Stimulated activated CD4-positive, alpha-beta T cell treated with anti-CD3 and anti-CD28 coated beads, Interleukin-4, amount 100 ng/mL, for 24 hours (primary cell): ENCODE measurements around the gene RNU4-1.
"Not testable (repeated sequence)": the region's sequence is repeated elsewhere in the genome, so short reads cannot be mapped to it uniquely, and the experiment has no call there.

ENCODE experiments used
- DNase-seq: peaks from one replicate; pipeline ENCODE4 v3.0.0-alpha.2; 2020

The RNU4-1 gene

DNA sequence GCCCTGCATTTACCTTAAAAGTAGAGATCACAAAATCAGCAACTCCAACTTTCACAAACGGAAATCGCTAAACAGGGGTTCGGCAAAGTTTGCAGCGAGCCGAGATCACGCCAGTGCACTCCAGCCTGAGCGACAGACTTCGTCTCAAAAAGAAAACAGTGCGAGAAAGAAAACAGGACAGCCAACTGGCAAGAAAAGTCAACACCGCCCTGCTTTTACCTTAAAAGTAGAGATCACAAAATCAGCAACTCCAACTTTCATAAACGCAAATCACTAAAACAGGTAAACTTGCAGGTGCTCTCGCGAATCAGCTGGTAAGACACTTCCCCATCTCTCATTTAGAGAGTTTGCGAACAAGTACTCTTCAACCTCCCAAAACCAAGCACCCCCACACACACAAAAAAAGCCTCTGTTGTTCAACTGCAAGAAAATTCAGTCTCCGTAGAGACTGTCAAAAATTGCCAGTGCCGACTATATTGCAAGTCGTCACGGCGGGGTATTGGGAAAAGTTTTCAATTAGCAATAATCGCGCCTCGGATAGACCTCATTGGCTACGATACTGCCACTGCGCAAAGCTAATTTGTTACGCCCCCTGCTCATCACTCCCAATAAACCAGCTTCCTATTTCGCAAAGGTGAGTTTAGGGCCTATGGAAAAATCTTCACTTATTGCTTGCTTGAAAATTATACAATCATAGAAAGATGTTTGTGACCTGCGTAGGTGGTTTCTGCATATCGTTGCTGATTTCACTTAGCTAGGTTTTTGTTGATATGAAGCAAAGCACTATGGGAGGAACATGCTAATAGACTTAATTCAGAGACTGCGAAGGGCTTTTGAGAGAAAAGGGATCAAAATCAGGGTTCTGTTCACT is at the start of gene RNU4-1:
RNU4-1 (minus strand) TSS at position 577 of the 871 bp plus-strand sequence.
- peak; percentile 85 for DNase-seq

DNA sequence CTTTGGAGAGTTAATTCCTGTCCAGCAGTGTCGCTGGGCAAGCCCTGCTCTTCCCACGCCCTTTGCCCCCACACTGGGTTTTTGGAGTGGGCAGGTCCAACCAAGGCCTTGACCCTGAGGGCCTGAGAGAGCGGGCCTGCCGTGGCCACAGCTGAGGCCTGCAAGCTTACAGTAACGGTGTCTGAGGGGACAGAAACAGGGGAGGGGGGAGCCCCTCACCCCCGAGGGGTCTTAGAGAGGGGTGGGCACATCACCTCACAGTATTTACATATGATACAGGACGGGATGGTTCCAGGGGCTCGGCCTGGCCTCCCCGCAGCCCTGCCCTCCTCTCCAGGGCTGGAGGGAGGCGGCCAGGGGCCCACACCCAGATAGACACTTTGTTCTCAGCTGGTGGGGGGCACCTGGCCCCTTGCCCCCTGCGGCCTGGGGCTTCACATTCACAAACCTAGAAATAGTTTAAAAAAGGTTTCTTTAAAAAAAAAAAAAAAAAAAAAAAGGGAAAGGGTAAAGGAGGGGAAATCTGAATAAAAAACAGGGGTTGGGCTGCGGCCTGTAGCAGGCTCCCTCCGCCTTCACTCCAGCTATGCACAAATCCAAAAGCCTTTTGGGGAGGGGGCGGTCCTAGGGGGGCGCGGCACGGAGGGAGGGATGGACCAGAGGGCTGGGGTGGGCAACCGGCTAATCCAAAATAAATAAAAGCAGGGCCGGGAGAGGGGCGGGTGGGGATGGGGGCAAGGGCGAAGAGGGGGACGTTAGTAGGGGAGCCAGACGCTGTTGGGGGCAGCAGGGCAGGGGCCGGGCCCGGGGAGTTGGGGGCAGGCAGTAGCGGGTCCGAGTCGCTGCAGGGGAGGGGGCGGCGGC is 49.4 kb upstream of the RNU4-1 start:
- no peak for DNase-seq

DNA sequence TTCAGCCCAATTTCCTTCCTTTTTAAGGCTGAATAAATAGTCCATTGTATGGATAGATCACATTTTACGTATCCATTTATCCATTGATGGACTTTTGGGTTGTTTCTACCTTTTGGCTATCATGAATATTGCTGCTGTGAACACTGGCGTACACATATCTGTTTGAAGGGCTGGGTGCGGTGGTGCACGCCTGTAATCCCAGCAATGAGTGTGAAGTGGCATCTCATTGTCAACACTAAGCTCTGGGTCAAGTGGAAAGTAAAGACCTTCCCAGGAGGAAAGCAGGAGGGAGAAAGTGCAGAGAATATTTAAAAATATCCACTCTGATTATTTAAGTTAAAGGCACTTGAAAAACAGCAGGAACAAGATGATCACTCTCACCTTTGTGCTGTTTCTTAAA is 46.2 kb upstream of the RNU4-1 start:
- DNase-seq: no peak

DNA sequence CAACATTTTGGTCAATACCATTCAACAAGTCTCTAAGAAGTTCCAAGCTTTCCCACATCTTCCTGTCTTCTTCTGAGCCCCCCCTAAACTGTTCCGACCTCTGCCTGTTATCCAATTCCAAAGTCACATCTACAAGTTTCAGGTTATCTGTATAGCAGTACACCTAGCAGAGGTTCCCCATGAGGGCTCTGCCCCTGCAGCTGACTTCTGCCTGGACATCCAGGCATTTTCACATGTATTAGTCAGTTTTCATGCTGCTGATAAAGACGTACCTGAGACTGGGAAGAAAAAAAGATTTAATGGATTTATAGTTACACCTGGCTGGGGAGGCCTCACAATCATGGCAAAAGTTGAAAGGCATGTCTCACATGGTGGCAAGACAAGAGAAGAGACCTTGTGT is 44.7 kb upstream of the RNU4-1 start:
- DNase-seq: no peak

DNA sequence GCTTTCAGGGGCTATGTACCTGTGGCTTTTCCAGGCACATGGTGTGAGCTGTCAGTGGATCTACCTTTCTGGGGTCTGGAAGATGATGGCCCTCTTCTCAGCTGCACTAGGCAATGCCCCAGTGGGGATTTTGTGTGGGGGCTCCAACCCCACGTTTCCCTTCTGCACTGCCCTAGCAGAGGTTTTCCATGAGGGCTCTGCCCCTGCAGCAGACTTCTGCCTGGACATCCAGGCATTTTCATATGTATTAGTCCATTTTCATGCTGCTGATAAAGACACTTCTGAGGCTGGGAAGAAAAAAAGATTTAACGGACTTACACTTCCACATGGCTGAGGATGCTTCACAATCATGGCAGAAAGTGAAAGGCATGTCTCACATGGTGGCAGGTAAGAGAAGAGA is 43.4 kb upstream of the RNU4-1 start:
- DNase-seq: not testable (repeated sequence)

DNA sequence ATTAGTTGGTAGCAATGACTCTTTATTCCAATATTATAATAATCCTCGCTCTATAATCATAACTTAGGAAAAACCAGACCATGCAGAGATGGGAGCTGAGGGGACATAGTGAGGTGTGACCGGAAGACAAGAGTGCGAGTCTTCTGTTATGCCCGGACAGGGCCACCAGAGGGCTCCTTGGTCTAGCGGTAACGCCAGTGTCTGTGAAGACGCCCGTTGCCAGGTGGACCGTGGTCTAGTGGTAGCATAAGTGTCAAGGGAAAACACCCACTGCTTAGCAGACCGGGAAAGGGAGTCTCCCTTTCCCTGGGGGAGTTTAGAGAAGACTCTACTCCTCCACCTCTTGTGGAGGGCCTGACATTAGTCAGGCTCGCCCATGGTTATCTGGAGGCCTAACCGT is 42.4 kb upstream of the RNU4-1 start:
- DNase-seq: peak; percentile 35

DNA sequence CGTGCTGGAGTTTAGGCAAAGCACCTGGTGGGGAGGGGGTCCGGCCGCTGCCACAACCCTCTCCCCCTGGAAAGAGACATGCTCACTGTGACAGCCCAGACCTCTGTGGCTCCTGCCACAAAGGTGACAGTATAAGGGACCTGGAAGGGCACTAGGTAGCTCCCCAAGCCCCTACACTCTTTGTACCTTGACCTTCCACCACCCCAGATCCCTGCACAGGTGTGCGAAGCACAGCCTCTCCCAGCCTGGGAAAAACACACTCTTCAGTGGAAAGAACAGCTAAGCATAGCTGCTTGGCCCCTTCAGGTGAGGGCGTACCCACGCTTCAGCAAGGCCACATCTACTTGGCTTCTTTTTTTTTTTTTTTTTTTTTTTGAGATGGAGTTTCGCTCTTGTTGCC is 39.5 kb upstream of the RNU4-1 start:
- DNase-seq: no peak

DNA sequence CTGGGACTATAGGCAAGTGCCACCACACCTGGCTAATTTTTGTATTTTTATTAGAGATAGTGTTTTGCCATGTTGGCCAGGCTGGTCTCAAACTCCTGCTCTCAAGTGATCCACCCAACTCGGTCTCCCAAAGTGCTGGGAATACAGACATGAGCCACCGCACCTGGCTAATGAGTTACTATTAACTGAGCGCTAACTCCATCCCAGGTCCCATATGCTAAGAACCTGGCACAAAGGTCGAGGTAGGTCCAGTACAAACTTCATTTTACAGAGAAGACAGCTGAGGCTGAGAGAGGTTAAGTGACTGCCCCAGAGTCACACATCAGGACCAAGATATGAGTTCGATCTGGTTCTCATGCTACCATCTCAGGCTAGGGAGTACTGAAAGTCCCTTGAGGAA is 39.0 kb upstream of the RNU4-1 start:
- no peak for DNase-seq

DNA sequence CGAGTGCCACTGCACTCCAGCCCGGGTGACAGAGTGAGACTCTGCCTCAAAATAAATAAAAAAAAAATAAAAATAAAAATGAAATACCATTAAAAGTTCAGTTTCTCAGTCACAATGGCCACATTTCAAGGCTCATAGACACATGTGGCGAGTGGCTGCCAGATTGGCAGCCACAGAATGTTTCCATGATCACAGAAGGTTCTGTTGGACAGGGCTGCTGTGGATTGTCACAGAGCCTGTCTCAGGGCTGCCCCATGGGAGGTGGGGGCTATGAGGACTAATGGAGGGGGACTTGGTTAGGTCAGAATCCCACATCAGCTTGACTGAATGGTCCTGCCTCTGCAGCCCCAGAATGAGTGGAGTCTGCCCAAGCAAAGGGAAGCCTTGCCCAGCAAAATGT is 38.4 kb upstream of the RNU4-1 start:
- no peak for DNase-seq

DNA sequence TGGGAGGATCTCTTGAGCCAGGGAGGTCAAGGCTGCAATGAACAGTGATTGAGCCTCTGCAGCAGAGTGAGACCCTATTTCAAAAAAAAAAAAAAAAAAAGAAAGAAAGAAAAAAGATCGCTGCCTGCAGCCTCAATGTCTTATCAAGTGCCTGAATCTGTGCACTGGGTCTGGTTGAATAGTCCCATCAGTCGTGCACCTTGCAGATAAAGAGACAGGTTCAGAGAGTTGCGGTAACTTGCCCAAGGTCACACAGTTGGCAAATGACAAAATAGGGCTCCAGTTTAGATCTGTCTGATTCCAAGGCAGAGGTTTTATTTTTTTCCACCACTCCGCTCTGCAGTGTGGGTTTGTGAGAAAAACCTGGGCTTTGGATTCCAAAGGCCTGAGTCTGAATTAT is 35.2 kb upstream of the RNU4-1 start:
- no peak for DNase-seq

DNA sequence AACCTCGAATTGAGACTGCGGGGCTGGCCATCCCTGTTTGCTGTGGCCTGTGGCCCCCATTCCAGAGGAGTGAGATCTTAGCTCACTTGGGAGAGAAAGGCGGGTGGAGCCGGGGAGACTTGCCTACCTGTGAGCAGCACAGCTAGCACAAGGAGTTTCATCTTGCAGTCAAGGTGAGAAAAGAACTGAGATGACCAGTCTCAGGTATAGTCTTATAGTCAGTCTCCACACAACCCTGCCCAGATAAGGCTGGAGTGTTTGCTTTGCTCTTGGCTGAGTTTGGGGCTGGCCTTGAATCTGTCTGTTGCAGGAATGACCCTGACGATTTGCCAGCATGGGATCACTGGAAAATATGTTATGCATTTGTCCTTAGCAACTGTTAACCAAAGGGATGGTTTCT is 34.6 kb upstream of the RNU4-1 start, which contains the start of gene PLA2G1B:
PLA2G1B (minus strand) TSS at position 187 of the 400 bp plus-strand sequence; CDS start at position 161, 26 bp downstream.
- no peak for DNase-seq

DNA sequence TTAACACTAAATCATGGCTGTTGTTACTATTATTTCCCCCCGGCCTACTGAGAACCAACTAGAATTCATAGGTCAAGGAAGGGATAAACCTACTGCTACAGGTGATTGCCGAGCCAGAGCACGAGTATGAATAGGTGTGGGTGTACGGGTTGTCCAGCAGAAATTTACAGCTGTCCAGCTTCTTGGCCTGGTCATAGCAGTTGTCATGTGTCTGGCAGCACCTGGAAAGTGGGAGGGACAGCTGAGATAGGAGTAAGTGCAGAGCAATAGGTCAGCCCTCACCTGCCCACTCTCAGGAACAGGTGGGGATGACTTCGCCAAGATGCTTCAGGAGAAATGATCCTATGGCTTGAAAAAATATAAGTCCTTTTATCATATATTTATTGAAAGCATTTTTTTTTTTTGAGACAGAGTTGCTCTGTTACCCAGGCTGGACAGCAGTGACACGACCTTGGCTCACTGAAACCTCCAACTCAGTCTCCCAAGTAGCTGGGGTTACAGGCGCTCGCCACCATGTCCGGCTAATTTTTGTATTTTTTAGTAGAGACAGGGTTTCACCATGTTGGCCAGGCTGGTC is 31.9 kb upstream of the RNU4-1 start:
- no peak for DNase-seq

DNA sequence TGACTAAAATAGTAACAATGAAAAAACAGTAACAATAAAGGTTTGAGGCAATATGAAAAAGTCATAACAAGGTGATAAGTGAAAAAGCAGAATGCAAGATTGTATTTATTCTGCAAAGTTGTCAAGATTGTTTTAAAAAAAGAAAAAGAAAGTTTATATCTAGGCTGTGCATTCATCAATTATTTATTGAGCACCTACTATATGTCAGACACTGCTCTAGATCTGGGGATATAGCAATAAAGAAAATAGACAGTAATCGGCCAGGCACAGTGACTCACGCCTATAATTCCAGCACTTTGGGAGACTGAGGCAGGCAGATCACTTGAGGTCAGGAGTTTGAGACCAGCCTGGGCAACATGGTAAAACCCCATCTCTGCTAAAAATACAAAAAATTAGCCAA is 30.7 kb upstream of the RNU4-1 start:
- DNase-seq: no peak

DNA sequence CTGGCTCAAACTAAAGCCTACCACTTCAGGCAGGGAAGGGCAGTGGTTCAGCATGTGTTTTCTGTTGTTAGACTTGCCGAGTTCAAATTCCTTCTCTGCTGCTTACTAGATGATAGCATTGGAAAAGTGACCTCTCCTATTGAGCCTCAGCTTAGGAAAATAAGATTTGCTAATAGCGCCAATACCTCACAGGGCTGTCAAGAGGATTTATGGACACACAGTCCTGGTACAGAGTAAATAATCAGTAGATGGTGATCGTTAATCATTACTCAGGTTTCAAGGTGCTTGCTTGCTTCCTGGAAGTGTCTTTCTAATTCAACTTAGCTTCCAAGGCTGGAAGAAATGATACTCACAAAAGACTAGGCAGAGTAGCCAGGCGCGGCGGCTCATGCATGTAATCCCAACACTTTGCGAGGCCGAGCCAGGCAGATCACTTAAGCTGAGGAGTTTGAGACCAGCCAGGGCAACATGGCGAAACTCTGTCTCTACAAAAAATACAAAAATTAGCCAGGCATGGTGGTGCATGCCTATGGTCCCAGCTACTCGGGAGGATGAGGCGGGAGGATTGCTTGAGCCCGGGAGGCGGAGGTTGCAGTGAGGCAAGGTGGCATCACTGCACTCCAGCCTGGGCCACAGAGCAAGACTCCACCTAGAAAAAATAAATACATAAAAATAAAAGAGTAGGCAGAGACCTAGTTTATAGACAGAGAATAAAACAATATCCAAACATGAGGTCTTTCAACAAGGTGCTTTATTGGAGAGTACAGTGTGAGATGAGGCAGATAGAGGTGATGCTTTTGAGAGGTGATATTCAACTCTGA is 28.6 kb upstream of the RNU4-1 start:
- DNase-seq: no peak

DNA sequence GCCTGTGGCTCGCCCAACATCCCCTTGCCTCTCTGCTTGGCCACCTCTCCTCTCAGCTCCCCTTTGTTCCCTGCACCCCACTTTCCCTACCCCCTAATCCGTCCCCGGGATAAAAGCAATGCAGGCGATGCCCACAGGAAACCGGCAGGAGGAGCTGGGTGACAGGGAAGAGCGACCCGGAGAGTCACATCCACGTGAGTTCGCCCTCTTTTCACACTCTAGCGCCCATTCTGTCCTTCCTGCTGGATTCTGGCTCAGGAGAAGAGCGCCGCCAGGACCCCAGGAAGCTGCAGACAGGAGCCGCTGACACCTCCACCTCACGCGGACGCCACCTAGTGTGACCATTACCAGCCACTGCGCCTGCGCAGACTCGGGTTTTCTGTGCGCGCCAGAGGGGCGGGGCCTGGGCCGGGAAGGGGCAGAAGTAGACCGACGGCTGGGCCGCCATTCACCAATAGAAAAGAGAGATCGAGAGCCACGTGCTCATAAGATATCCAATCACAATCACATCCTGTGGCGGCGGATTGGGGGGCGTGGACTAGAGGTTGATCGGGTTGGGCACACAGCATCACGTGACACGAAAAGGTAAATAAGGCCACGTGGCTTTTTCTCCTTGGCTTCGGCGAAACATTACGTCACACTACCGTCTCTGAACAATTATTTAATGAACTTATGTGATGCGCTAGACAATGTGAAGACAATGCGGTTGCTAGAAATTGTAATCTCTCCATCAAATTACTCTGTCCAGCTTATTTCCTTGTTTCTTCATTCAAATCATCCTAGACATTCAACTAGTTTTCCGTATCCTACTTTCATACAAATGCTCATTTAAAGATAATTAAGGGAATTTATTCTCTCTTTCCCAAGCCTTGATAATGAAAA is 24.4 kb upstream of the RNU4-1 start:
- peak; percentile 100 for DNase-seq

DNA sequence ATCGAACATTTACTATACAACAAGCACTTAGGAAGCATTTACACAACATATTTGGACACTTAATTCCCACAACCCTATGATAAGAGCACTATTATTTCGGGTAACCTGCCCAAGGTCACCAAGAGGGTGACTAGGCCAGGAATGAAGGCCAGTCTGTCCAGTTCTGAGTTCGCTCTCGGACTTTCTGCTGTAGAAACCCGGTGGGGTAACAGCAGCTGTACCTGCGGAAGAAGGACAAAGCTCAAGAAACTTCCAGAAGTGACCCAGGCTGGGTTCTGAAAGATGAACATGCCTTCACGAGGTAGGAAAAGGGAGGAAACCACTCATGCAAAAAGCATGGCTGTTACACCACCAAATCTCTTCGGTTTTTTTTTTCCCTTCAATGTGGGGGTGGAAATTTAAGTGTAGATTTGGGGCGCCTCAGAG is 23.8 kb upstream of the RNU4-1 start:
- DNase-seq: no peak

DNA sequence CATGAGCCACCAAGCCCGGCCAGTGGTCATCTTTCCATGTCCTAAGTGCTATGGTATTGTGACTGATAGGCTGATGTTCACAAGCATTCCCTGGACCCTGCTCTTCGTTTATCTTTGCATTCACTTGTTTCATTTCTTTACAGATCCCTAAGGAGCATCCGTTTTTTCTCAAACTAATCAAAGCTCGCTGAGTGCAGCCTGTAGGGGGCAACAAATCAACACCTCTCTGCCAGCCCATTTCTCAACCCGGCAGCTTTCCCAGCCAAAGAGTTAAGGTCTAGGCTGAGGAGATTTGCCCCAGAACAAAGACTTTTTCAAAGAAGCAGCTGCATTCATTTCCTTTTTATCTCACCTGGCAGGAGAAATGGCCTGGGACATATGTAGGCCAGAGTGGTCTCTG is 21.2 kb upstream of the RNU4-1 start:
- DNase-seq: no peak

DNA sequence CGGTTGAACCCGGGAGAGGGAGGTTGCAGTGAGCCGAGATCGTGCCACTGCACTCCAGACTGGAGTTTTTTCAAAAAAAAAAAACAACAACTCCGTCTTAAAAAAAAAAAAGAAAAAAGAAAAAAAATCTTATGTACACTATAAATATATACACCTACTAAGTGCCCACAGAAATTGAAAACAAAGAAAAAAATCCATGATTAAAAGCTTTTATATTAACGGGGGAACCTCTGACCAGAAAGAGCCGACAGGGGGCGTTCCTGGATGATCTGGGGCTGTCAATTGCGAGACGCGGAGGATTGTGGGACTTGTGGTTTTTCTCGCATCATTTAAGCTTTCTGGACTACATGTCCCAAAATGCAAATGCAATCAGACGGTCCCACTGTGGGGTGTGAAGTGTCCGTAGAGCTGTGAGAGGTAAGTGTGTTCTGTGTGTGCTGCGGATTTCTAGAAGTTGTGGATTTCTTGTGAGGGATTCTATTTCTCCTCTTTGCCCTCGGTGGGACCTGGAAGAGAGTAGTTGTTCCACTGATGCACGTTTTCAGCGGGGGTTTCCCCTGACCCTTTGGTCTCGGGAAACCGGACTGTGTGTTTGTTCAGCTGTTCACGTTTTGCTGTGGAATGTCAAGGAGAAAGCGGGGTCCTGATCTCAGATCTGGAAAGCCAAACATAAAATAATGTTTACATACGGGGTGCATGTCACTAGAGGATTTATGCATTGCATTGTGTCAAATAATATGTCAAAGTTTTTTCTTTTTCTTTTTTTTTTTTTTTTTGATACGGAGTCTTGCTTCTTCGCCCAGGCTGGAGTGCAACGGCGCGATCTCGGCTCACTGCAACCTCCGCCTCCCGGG is 9.2 kb upstream of the RNU4-1 start, which contains the start of gene SIRT4:
SIRT4 (plus strand) TSS at position 360 of the 854 bp plus-strand sequence. CDS start 1,241 bp downstream, outside the sequence.
- peak; percentile 93 for DNase-seq

DNA sequence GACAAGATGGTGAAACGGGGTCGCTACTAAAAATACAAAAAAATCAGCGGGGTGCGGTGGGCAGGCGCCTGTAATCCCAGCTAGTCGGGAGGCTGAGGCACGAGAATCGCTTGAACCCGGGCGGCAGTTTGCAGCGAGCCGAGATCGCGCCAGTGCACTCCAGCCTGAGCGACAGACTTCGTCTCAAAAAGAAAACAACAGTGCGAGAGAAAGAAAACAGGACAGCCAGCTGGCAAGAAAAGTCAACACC is 701 bp downstream of the RNU4-1 start:
- no peak for DNase-seq

DNA sequence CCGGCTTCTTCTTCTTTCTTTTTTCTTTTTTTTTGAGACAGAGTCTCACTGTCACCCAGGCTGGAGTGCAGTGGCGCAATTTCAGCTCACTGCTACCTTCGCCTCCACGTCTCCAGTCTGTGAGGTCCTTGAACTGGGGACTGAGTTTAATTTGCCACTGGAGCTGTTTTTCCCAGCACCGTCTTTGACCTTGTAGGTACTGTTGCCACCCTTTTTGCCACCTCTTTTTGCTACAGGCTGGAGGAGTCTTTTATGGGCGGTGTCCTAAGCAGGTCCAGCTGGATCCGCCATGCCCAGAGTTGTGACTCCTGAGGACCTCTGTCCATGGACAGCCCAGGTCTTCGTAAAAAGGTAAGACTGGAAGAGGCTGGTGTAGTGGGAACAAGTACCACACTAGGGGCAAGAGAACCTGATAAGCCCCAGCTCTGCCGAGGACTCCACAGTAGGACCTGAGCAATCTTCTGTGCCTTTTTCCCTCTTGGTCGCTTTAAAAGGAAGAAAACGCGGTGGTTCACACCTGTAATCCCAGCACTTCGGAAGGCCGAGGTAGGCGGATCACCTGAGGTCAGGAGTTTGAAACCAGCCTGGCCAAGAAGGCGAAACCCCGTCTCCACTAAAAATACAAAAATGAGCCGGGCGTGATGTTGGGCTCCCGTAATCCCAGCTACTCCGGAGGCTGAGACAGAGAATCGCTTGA is 2.3 kb downstream of the RNU4-1 start:
- DNase-seq: peak; percentile 59
